NCI-H2227 (cell line): ENCODE measurements around the gene TMEM156.
"Not testable (repeated sequence)": the region's sequence is repeated elsewhere in the genome, so short reads cannot be mapped to it uniquely, and the experiment has no call there.

Source experiments
- DNase-seq: peaks from one replicate; lab custom pipeline; 2025; ENCODE audit not compliant: unreplicated experiment; lab: John Stamatoyannopoulos, UW

TMEM156 gene

GRCh38 chr4:38993683-38994082, 38.5 kb downstream of the TMEM156 start:
- DNase-seq: no peak

- DNase-seq: no peak
Observed at GRCh38 chr4:38990241-38990640, 42.0 kb downstream of the TMEM156 start.

GRCh38 chr4:38989487-38989886, 42.7 kb downstream of the TMEM156 start:
- DNase-seq: no peak

GRCh38 chr4:38988353-38988752, 43.9 kb downstream of the TMEM156 start:
- not testable (repeated sequence) for DNase-seq

GRCh38 chr4:38987491-38987890, 44.7 kb downstream of the TMEM156 start:
- DNase-seq: no peak

GRCh38 chr4:38985410-38986100, 46.7 kb downstream of the TMEM156 start:
- no peak for DNase-seq

- peak; percentile 8 for DNase-seq
Observed at GRCh38 chr4:38983787-38984598, 48.2 kb downstream of the TMEM156 start.

GRCh38 chr4:38983291-38983690, 48.9 kb downstream of the TMEM156 start:
- no peak for DNase-seq

GRCh38 chr4:38982361-38983095, 49.7 kb downstream of the TMEM156 start:
- no peak for DNase-seq

GRCh38 chr4:38980903-38981676, 51.1 kb downstream of the TMEM156 start:
- DNase-seq: no peak

- no peak for DNase-seq
Observed at GRCh38 chr4:38979511-38980230, 52.5 kb downstream of the TMEM156 start.

- DNase-seq: no peak
Observed at GRCh38 chr4:38979081-38979480, 53.1 kb downstream of the TMEM156 start.

GRCh38 chr4:38976308-38976707, 55.9 kb downstream of the TMEM156 start:
- no peak for DNase-seq

GRCh38 chr4:38968668-38969067, 63.5 kb downstream of the TMEM156 start:
- DNase-seq: no peak

GRCh38 chr4:38967260-38968095, 64.7 kb downstream of the TMEM156 start:
- DNase-seq: no peak

- DNase-seq: no peak
Observed at GRCh38 chr4:38965866-38966265, 66.3 kb downstream of the TMEM156 start.

- no peak for DNase-seq
Observed at GRCh38 chr4:38964942-38965775, 67.0 kb downstream of the TMEM156 start.

GRCh38 chr4:38959248-38959647, 73.0 kb downstream of the TMEM156 start:
- DNase-seq: not testable (repeated sequence)
